GM23248 (cell line): ENCODE measurements around the gene BLTP1. TPM values are rescaled to one million over a fixed set of nuclear protein-coding genes. Genes with fewer than 3 reads are reported as not detected.

Source experiments
- DNase-seq: peaks from one replicate; pipeline ENCODE4 v3.0.0-alpha.2; 2015
- H2AFZ ChIP-seq: fragments of 200-600 bp; sonication (generic); 2 replicates; pipeline ENCODE4 v1.6.1; 2016; ENCODE audit warnings: antibody characterized with exemption
- H3F3A ChIP-seq: fragments of 200-600 bp; sonication (generic); 2 replicates; pipeline ENCODE4 v1.6.1; 2016; ENCODE audit warnings: mild to moderate bottlenecking, antibody characterized with exemption, mixed run types; ENCODE audit not compliant: insufficient read depth
- H3K27ac ChIP-seq: fragments of 200-600 bp; sonication (generic); 2 replicates; pipeline ENCODE4 v1.5.1; 2016; ENCODE audit warnings: mild to moderate bottlenecking
- H3K27me3 ChIP-seq: fragments of 200-600 bp; sonication (generic); replicated peaks from 2 replicates; pipeline ENCODE4 v1.6.1; 2016; ENCODE audit warnings: mild to moderate bottlenecking; ENCODE audit not compliant: insufficient read depth
- H3K36me3 ChIP-seq: fragments of 200-600 bp; sonication (generic); 2 replicates; pipeline ENCODE4 v1.6.1; 2016; ENCODE audit warnings: low read depth, mild to moderate bottlenecking
- H3K4me1 ChIP-seq: fragments of 200-600 bp; sonication (generic); 2 replicates; pipeline ENCODE4 v1.6.1; 2016; ENCODE audit warnings: mild to moderate bottlenecking; ENCODE audit not compliant: insufficient read depth
- H3K4me2 ChIP-seq: fragments of 200-600 bp; sonication (generic); one replicate; pipeline ENCODE4 v1.6.1; 2016; ENCODE audit warnings: mild to moderate bottlenecking; ENCODE audit not compliant: unreplicated experiment
- H3K4me3 ChIP-seq: fragments of 200-600 bp; sonication (generic); 2 replicates; pipeline ENCODE4 v1.5.1; 2016; ENCODE audit warnings: mild to moderate bottlenecking
- H3K79me2 ChIP-seq: fragments of 200-600 bp; sonication (generic); 2 replicates; pipeline ENCODE4 v1.6.1; 2016; ENCODE audit warnings: mild to moderate bottlenecking; ENCODE audit not compliant: insufficient read depth
- H3K9ac ChIP-seq: fragments of 200-600 bp; sonication (generic); 2 replicates; pipeline ENCODE4 v1.6.1; 2016; ENCODE audit warnings: mild to moderate bottlenecking
- H3K9me2 ChIP-seq: fragments of 200-600 bp; sonication (generic); 2 replicates; pipeline ENCODE4 v1.6.1; 2016; ENCODE audit warnings: mixed run types, mild to moderate bottlenecking, moderate library complexity; ENCODE audit not compliant: insufficient read depth
- H3K9me3 ChIP-seq: fragments of 200-600 bp; sonication (generic); one replicate; pipeline ENCODE4 v1.6.1; 2017; ENCODE audit warnings: low read depth
- H4K20me1 ChIP-seq: fragments of 200-600 bp; sonication (generic); 2 replicates; pipeline ENCODE4 v1.6.0; 2016; ENCODE audit not compliant: insufficient read depth
- EZH2 ChIP-seq: fragments of 200-600 bp; sonication (generic); IDR thresholded peaks from 2 replicates; pipeline ENCODE4 v1.6.1; 2018; ENCODE audit warnings: antibody characterized with exemption, mild to moderate bottlenecking; ENCODE audit not compliant: insufficient read depth, poor library complexity, severe bottlenecking
- EZH2phosphoT487 ChIP-seq: fragments of 200-600 bp; sonication (generic); IDR thresholded peaks from 2 replicates; pipeline ENCODE4 v1.6.1; 2018; ENCODE audit warnings: antibody characterized with exemption, moderate library complexity, mild to moderate bottlenecking, low read depth; ENCODE audit not compliant: insufficient read depth
- WGBS, 2 experiments: methylation state at CpG; one replicate each; pipeline ENCODE4 v1.1.6; 2015 to 2017; ENCODE audit warnings: low lambda C conversion rate in 2 of 2, low coverage in 1 of 2; ENCODE audit errors: missing lambda C conversion rate in 2 of 2; 5-methylcytosine and 5-hydroxymethylcytosine counted together
- in situ Hi-C: fragments of 300-500 bp; cut with MboI; formaldehyde crosslinking; loops from 2 replicates; pipeline ENCODE4 v1.15.0; 2020
- polyA plus RNA-seq: library from polyadenylated mRNA; unstranded; fragments of >200 nt; fragmentation: Nextera tagmentation; extraction: Ambion mirVana; gene quantifications from 2 replicates; pipeline ENCODE4 v1.2.1, GENCODE V29; 2016
- total RNA-seq: library from RNA; depleted of rRNA; stranded (reverse); fragments of >200 nt; shearing (Covaris generic); gene quantifications from 2 replicates; pipeline ENCODE4 v1.2.3, GENCODE V29; 2014

The BLTP1 gene
- total and polyA plus RNA-seq, 2 experiments from 2014 or later: 9.8 to 41.7 TPM

- DNase-seq: no peak
- no peak overlapping the region for H3K27ac ChIP-seq
- no peaks in the 10 kb centered on the region for H3K9me2 ChIP-seq
- H3K9ac ChIP-seq: no peak overlapping the region
- H3K9me3 ChIP-seq: no peaks in the 10 kb centered on the region
- in situ Hi-C loops: no loop called here
- H3K4me2 ChIP-seq: no peak overlapping the region
- TF ChIP-seq EZH2phosphoT487 (no peak), EZH2 (no peak)
- no peak overlapping the region for H2AFZ ChIP-seq
- H4K20me1 ChIP-seq: 0 out of 2 replicates have a peak, but pooled peaks cover 6% of the 10 kb centered on the region
- 82% methylated on average over 3 of the region's 3 CpGs for WGBS, 2 experiments
- H3K36me3 ChIP-seq: no peaks in the 10 kb centered on the region
- H3K4me3 ChIP-seq: no peak overlapping the region
- no peaks in the 10 kb centered on the region for H3K4me1 ChIP-seq
- no peaks in the 10 kb centered on the region for H3F3A ChIP-seq
- no peaks in the 10 kb centered on the region for H3K27me3 ChIP-seq
- peaks cover 90% of the 10 kb centered on the region for H3K79me2 ChIP-seq
Observed at GRCh38 chr4:122163301-122163700, 11.2 kb downstream of the BLTP1 start.

- no peak for TF ChIP-seq EZH2phosphoT487
- TF ChIP-seq EZH2: no peak
- Histone ChIP-seq H4K20me1 (0 out of 2 replicates have a peak, but pooled peaks cover 6% of the 10 kb centered on the region), H3K9ac (no peak overlapping the region), H3K4me3 (no peak overlapping the region), H3K9me3 (no peaks in the 10 kb centered on the region), H2AFZ (no peak overlapping the region), H3K27ac (no peak overlapping the region), H3F3A (no peaks in the 10 kb centered on the region), H3K4me1 (no peaks in the 10 kb centered on the region), H3K4me2 (no peak overlapping the region), H3K79me2 (peaks cover 90% of the 10 kb centered on the region), H3K36me3 (no peaks in the 10 kb centered on the region), H3K27me3 (no peaks in the 10 kb centered on the region), H3K9me2 (no peaks in the 10 kb centered on the region)
- 92 to 100% methylated on average over 1 of the region's 1 CpG for WGBS, 2 experiments
- in situ Hi-C loops: no loop called here
- DNase-seq: no peak
Observed at GRCh38 chr4:122163767-122164166, 11.6 kb downstream of the BLTP1 start.

- Histone ChIP-seq H3K9ac (no peak overlapping the region), H3K79me2 (peaks cover 81% of the 10 kb centered on the region), H3K36me3 (no peaks in the 10 kb centered on the region), H3K27me3 (no peaks in the 10 kb centered on the region), H3K9me2 (no peaks in the 10 kb centered on the region), H3K4me1 (no peaks in the 10 kb centered on the region), H4K20me1 (0 out of 2 replicates have a peak, but pooled peaks cover 6% of the 10 kb centered on the region), H3K4me2 (no peak overlapping the region), H3K4me3 (no peak overlapping the region), H2AFZ (no peak overlapping the region), H3K27ac (no peak overlapping the region), H3F3A (no peaks in the 10 kb centered on the region), H3K9me3 (no peaks in the 10 kb centered on the region)
- WGBS, 2 experiments: 98 to 99% methylated on average over 4 of the region's 4 CpGs
- no peak for TF ChIP-seq EZH2phosphoT487
- TF ChIP-seq EZH2: no peak
- in situ Hi-C loops: no loop called here
- DNase-seq: no peak
Observed at GRCh38 chr4:122167369-122167768, 15.2 kb downstream of the BLTP1 start.

- 0 out of 2 replicates have a peak, but pooled peaks cover 3% of the 10 kb centered on the region for H4K20me1 ChIP-seq
- no peak overlapping the region for H3K4me3 ChIP-seq
- 54 to 67% methylated on average over 1 of the region's 1 CpG for WGBS, 2 experiments
- no peak for DNase-seq
- no peak overlapping the region for H3K27ac ChIP-seq
- no peaks in the 10 kb centered on the region for H3K9me2 ChIP-seq
- H3K27me3 ChIP-seq: no peaks in the 10 kb centered on the region
- no peaks in the 10 kb centered on the region for H3K9me3 ChIP-seq
- in situ Hi-C loops: no loop called here
- no peaks in the 10 kb centered on the region for H3F3A ChIP-seq
- peaks cover 58% of the 10 kb centered on the region for H3K79me2 ChIP-seq
- no peak overlapping the region for H2AFZ ChIP-seq
- H3K9ac ChIP-seq: no peak overlapping the region
- no peaks in the 10 kb centered on the region for H3K4me1 ChIP-seq
- no peak overlapping the region for H3K4me2 ChIP-seq
- TF ChIP-seq EZH2: no peak
- no peak for TF ChIP-seq EZH2phosphoT487
- H3K36me3 ChIP-seq: peaks cover 4% of the 10 kb centered on the region; the same call in 1 of the 2 replicates
Observed at GRCh38 chr4:122170775-122171174, 18.6 kb downstream of the BLTP1 start.

GRCh38 chr4:122171323-122171722, 19.2 kb downstream of the BLTP1 start:
- Histone ChIP-seq H4K20me1 (0 out of 2 replicates have a peak, but pooled peaks cover 3% of the 10 kb centered on the region), H3F3A (no peaks in the 10 kb centered on the region), H3K27me3 (no peaks in the 10 kb centered on the region), H3K4me2 (no peak overlapping the region), H3K4me1 (no peaks in the 10 kb centered on the region), H3K9me2 (no peaks in the 10 kb centered on the region), H3K9ac (no peak overlapping the region), H2AFZ (no peak overlapping the region), H3K36me3 (peaks cover 9% of the 10 kb centered on the region), H3K9me3 (no peaks in the 10 kb centered on the region), H3K4me3 (no peak overlapping the region), H3K79me2 (peaks cover 56% of the 10 kb centered on the region), H3K27ac (no peak overlapping the region)
- in situ Hi-C loops: no loop called here
- TF ChIP-seq EZH2 (no peak), EZH2phosphoT487 (no peak)
- no peak for DNase-seq
